HL-60 (cell line): ENCODE results near the gene GIMAP1.
A peak's percentile ranks its signal among the peaks of the same experiment; 100 is the strongest.

Experiments used
- GABPA ChIP-seq: IDR thresholded peaks from 2 replicates; pipeline ENCODE4 v1.6.1; 2012; ENCODE audit warnings: low read depth
- POLR2AphosphoS5 ChIP-seq: IDR thresholded peaks from 2 replicates; pipeline ENCODE4 v1.6.1; 2012; ENCODE audit warnings: low read depth
- TF ChIP-seq, protein P1 (sequence below): IDR thresholded peaks from one replicate; pipeline ENCODE4 v1.5.1; 2011; ENCODE audit warnings: low read length, control low read depth, inconsistent platforms; ENCODE audit not compliant: insufficient read depth

DNA sequence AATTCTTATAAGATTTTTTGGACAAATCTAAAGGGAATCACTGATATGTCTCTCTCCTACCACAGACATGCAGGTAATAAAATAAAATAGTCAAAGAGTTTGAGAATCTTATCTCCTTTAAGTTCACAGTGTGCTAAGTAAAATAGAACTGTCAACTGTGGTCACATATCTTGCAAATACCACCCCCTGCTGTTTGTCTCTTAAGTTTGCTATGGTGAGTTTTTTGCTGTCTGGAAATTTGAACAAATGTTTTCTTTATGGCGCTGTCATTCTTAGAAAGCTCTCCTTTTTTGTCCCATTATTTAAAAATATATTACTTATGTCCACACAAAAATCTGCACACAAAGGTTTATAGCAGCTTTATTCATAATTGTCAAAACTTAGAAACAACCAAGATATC, 40.4 kb downstream of the GIMAP1 start:
- TF ChIP-seq POLR2AphosphoS5 (no peak), GABPA (no peak)
- TF ChIP-seq, protein P1, sequence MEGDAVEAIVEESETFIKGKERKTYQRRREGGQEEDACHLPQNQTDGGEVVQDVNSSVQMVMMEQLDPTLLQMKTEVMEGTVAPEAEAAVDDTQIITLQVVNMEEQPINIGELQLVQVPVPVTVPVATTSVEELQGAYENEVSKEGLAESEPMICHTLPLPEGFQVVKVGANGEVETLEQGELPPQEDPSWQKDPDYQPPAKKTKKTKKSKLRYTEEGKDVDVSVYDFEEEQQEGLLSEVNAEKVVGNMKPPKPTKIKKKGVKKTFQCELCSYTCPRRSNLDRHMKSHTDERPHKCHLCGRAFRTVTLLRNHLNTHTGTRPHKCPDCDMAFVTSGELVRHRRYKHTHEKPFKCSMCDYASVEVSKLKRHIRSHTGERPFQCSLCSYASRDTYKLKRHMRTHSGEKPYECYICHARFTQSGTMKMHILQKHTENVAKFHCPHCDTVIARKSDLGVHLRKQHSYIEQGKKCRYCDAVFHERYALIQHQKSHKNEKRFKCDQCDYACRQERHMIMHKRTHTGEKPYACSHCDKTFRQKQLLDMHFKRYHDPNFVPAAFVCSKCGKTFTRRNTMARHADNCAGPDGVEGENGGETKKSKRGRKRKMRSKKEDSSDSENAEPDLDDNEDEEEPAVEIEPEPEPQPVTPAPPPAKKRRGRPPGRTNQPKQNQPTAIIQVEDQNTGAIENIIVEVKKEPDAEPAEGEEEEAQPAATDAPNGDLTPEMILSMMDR, result peak; percentile 17
